ENCODE data around the gene ADAMTS12.

The ADAMTS12 gene

DNA sequence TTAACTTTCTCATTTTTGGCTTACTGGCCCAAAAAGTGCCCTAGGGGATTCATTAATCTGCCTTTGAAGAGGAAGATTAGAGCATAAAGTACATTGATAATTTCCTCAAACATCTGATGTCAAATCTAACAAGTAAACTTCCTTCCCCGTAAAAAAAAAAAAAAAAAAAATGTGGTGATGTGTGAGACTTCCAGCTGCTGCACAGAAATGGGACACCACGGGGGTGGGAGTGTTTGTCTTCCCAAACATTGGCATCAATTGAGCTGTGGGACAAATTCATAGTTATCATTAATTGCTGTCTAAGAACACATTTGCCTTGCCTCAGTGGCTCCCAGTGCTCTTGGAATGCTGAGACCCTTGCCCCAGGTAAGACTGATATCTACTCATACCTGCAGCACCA lies 149.6 kb downstream of the ADAMTS12 start:
- H3K4me3 ChIP-seq (ENCODE audit: low read depth, low read length): no peak overlapping the region
- no peak for DNase-seq (ENCODE audit: low read depth)
- TF ChIP-seq, protein P1, sequence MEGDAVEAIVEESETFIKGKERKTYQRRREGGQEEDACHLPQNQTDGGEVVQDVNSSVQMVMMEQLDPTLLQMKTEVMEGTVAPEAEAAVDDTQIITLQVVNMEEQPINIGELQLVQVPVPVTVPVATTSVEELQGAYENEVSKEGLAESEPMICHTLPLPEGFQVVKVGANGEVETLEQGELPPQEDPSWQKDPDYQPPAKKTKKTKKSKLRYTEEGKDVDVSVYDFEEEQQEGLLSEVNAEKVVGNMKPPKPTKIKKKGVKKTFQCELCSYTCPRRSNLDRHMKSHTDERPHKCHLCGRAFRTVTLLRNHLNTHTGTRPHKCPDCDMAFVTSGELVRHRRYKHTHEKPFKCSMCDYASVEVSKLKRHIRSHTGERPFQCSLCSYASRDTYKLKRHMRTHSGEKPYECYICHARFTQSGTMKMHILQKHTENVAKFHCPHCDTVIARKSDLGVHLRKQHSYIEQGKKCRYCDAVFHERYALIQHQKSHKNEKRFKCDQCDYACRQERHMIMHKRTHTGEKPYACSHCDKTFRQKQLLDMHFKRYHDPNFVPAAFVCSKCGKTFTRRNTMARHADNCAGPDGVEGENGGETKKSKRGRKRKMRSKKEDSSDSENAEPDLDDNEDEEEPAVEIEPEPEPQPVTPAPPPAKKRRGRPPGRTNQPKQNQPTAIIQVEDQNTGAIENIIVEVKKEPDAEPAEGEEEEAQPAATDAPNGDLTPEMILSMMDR (IDR thresholded peaks at IDR 0.05; ENCODE audit: control insufficient read depth, extremely low read depth, insufficient read depth): no peak

DNA sequence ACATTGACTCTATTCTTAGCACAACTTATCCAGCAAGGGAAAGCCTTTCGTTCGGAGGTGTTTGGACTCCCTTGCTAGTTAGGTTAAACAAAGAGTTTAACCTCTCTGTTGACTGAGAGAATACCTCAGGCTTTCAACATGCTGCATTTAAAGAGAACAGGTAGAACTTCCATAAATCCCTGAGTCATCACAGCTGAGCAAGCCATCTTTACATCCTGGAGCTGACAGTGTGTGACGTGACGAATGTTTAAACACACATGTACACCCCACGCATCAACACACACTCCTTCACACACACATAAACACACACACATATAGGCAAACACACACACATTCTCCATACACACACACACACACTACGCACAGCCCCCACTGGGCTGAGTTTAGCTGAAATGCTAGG lies 152.8 kb downstream of the ADAMTS12 start:
- TF ChIP-seq, protein P1 (IDR thresholded peaks at IDR 0.05; ENCODE audit: control insufficient read depth, extremely low read depth, insufficient read depth): no peak
- DNase-seq (ENCODE audit: low read depth): peak; percentile 69
- no peak overlapping the region for H3K4me3 ChIP-seq (ENCODE audit: low read depth, low read length)

DNA sequence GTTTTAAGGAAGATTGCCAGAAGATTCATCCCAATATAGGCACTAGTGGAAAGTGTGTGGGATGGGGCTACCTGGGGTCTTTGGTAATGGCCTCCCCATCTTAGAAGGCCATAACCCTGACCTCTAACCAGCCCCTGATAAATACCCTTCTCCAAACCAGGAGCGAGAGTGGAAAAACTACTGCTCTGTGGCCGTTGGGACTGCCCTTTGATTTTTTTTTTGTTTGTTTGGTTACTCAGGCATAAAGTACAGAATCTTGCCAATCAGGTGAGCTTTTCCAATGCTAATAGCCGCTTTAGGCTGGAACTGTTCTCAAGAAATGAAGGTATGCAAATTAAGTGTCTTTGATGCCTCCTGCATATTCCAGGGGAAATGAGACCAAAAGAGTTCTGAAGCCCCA lies 153.7 kb downstream of the ADAMTS12 start:
- TF ChIP-seq, protein P1 (IDR thresholded peaks at IDR 0.05; ENCODE audit: control insufficient read depth, extremely low read depth, insufficient read depth): no peak
- DNase-seq (ENCODE audit: low read depth): no peak
- no peak overlapping the region for H3K4me3 ChIP-seq (ENCODE audit: low read depth, low read length)

DNA sequence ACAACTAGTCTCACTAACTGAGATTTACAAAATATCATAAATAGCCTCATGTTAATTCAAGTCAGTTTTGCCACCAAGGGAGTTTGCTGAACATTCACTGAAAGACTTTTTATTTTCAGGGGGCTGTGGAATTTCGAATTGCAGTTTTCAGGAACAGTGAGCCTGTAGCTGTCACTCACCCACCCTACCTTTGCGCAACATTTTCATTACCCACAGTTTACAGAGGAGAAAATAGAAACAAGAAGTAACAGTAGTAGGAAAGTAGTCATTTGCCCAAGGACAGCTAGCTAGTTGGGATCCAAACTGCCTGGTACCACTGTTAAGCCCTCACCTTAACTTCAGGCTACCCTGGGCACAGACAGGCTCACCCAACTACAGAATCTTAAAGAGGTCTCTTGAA lies 154.1 kb downstream of the ADAMTS12 start:
- TF ChIP-seq, protein P1 (IDR thresholded peaks at IDR 0.05; ENCODE audit: control insufficient read depth, extremely low read depth, insufficient read depth): no peak
- no peak for DNase-seq (ENCODE audit: low read depth)
- no peak overlapping the region for H3K4me3 ChIP-seq (ENCODE audit: low read depth, low read length)

DNA sequence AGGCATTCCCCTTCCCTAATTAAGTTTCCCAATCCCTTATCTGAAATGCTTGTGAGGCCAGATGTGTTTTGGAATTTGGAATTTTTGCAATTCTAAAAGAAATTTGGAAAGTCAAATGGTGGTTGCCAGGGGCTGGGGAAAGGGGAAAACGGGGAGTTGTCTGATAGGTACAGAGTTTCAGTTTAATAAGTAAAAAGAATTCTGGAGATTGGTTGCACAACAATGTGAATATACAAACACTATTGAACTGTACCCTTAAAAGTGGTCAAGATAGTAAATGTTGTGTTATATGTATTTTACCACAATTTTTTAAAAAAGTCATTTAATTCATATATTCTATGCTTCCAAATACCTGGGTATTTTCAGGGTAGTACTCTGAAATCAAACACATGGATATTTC lies 154.5 kb downstream of the ADAMTS12 start:
- TF ChIP-seq, protein P1 (IDR thresholded peaks at IDR 0.05; ENCODE audit: control insufficient read depth, extremely low read depth, insufficient read depth): no peak
- DNase-seq (ENCODE audit: low read depth): no peak
- H3K4me3 ChIP-seq (ENCODE audit: low read depth, low read length): no peak overlapping the region

DNA sequence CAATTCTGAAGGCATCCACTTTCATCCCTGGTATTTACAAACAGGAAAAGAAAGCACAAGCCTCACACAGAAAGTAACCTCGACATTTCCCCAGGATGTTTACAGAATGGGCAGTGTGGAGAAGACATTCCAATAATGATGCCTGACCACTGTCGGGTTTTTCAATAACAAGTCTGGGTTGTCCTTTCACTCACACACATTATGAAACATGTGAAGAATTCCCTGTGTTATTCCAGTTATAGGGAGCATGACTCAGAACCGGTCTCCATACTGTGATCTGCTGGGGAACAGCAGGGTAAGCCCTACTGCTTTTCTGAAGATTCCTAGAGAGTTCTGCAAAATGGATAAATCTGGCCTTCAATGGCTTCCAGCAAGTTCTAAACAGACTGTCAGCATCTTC lies 155.3 kb downstream of the ADAMTS12 start:
- no peak for DNase-seq (ENCODE audit: low read depth)
- H3K4me3 ChIP-seq (ENCODE audit: low read depth, low read length): no peak overlapping the region
- TF ChIP-seq, protein P1 (IDR thresholded peaks at IDR 0.05; ENCODE audit: control insufficient read depth, extremely low read depth, insufficient read depth): no peak

DNA sequence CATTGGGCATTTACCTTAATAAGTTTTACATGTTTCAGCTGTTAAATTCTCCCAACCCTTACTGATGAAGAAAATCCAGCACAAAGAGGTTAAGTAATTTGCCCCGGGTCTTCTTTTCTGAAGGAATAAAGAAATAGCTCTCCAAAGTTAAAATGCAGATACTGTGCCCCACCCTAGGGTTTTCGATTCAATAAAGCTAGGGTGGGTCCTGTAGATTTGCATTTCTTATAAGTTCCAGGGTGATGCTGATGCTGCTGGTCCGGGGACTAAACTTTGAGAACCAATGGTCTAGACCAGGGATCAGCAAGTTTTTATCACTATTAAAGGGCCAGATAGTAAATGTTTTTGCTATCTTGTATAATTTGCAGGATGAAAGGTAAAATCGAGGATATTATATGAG lies 156.7 kb downstream of the ADAMTS12 start:
- no peak for DNase-seq (ENCODE audit: low read depth)
- TF ChIP-seq, protein P1 (IDR thresholded peaks at IDR 0.05; ENCODE audit: control insufficient read depth, extremely low read depth, insufficient read depth): no peak
- no peak overlapping the region for H3K4me3 ChIP-seq (ENCODE audit: low read depth, low read length)
